GM21515 (cell line): ENCODE measurements around the gene ATP8A2.
"Not testable (repeated sequence)": the region's sequence is repeated elsewhere in the genome, so short reads cannot be mapped to it uniquely, and the experiment has no call there.

Experiments used
- ATAC-seq: cut with Tn5 transposase; IDR thresholded peaks from one replicate; pipeline ENCODE4 v1.9.1; 2021; ENCODE audit not compliant: unreplicated experiment

The ATP8A2 gene

DNA sequence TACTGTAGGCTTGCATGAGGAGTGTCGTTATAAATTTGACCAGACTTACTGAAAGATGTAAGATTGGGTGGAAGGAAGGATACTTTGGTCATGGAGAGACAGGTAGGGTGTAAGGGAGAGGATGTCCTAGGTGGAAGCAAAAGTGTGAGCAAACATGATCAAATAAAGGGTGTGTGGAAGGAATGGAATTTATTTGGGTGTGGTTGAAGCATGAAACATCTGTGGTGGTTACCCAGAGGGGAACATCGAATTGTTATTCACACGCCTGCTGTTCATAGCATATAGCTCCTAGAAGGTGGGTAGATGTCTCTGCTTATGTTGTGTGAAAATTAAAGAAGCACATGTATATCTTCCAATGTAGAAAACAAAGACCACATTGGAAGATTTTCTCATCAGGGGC, 157.7 kb downstream of the ATP8A2 start:
- ATAC-seq = no peak

DNA sequence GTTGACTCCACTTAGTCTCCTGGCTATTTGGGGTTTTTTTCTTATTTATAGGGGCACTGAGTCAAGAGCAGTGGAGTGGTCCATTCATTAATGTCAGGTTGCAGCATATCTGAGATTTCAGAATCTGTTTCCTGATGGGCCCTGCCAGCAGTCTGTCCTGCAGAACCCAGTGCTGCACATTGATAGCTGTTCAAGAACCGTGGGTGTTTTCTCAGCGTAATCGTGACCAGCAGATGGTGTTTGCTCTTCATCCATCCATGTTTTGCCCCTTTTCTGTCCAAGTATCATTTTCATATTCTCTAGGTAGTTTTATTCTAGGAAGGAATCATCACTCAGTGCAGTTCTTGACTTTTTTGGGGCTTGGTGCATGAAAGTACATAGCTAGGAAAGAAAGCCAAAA, 166.5 kb downstream of the ATP8A2 start:
- ATAC-seq = no peak

DNA sequence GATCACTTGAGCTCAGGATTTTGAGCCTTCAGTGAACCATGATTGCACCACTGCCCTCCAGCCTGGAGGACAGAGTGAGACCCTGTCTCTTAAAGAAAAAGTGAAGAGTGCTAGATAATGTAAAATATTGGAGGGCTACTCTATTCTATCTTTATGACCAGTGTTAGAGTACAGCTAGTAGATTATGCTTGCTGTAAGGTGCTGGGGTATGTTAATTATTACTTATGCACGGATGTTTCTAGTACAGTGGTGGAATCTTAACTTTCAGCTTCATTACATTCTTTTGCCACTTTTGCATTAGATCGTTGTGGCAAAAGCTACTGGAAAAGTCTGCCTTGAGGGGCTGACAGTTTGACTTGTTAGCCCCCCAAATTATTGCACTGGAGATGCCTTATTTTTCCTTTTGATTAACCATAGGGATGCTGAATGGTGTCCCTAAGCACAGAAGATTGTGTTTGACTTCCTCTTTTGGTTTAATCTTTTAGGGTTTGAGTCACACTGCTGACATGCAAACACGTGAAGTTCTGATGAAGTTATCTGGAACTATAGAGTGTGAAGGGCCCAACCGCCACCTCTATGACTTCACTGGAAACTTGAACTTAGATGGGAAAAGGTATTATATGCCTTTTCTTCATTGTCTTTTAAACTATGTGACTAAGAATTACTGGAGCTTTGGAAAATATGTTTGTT, 169.8 kb downstream of the ATP8A2 start:
- no peak for ATAC-seq

DNA sequence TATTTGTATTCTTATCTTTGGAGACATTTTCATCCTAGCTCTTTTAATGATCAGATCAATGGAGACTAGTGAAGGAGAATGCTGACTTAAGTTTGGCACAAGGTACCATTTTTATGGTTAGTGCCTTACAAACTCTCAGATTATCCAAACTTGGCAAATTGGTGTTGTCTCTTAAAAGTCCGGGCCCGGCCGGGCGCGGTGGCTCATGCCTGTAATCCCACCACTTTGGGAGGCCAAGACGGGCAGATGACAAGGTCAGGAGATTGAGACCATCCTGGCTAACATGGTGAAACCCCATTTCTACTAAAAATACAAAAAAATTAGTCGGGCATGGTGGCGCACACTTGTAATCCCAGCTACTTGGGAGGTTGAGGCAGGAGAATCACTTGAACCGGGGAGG, 177.2 kb downstream of the ATP8A2 start:
- ATAC-seq = not testable (repeated sequence)

DNA sequence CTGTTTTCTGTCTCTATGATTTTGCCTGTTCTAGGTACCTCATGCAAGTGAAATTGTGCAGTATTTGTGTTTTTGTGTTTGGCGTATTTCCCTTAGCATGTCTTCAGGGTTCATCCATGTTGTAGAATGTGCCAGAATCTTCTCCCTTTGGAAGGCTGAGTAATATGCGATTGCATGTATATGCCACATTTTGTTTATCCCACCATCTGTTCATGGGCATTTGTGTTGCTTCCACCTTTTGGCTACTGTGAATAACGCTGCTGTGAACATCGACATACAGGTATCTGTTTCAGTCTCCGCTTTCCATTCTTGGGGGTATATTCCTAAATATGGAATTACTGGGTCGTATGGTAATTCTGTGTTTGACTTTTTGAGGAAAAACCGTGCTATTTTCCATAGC, 190.0 kb downstream of the ATP8A2 start:
- no peak for ATAC-seq

DNA sequence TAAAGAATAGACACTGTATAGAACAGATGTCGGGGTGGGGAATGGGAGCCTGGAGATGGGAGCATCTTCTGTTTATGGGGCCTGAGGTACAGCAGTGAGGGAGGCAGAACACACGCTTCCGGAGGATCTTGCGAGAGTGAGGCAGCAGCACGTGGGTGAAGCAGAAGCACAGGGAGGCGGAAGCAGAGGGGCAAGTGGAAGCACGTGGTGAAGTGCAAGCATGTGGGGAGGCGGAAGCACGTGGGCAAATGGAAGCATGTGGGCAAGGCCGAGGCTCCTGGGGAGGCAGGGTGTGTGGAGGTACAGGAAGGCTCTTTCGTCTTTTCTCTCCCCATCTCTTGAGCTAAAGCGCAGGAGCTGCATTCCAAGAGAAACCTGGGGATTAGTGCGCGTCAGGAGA, 198.4 kb downstream of the ATP8A2 start:
- no peak for ATAC-seq

DNA sequence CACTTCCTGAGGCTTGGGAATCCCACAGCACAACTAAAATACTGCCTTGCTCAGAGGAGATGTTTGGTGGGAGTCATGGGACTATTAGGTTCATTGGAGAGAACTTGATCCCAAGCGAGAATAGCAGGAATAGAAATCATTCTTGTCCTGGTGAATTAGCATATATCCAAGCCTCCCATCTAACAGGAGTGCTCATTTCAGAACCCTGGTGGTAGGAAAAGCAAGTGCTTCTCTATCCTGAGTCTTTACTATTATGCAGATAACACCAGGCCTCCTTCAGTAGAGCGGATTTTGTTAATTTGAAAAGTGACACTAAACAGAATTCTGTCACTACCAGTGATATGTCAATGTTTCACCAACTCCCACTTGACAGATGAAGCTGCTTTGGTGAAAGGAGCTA, 199.5 kb downstream of the ATP8A2 start:
- ATAC-seq = no peak

DNA sequence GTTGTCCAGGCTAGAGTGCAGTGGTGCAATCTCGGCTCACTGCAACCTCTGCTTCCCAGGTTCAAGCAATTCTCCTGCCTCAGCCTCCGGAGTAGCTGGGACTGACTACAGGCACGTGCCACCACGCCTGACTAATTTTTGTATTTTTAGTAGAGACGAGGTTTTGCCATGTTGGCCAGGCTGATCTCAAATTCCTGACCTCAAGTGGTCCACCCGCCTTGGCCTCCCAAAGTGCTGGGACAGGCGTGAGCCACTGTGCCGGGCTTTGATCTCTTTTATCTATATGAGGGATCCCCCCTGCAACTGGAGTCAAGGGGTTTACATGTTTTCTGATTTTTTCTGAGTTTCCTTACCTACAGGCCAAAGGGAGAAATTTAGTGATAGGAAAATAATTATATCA, 200.4 kb downstream of the ATP8A2 start:
- not testable (repeated sequence) for ATAC-seq

DNA sequence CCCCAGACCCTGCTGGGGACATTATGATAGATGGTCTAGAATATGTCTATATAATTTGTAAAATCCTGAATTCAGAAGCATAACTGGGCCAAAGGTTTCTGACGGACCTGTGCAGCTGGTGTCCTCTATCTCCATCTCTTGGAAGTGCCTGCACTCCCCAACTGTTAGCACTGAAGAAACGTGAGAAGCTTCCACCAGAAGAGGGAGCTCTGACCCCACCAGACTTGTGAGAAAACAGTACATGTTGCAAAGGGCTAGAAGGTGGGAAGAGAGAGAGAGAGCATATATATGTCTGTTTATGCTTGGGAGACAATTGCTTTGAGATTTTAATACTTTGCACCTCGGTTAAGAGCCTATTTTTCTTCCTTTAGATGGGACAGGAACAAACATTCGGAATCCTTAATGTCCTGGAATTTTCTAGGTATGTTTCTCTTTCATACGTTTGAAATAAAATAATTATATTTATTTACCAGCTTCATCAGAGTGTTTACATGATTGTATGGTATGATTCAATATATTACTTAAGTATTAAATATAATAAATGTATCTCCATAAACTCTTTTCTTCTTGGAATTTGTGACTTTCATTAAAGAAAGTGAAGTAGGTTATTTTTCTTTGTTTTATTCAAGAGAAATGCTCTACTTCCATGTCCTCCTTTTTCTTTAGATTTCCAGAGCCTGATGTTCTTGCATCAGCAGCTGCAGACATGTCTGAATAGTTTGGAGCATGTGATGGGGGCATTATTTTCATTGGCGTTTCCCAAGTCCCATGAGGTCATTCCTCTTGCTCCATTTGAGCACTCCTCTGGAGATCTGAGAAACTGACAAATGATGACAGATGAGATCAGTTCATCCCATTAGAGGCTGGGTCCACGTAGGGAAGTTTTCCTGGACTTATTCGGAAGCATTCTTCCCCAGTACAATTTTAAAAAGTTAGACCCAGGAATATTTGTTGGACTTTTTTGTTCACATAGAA, 202.9 kb downstream of the ATP8A2 start:
- peak; percentile 67 for ATAC-seq

DNA sequence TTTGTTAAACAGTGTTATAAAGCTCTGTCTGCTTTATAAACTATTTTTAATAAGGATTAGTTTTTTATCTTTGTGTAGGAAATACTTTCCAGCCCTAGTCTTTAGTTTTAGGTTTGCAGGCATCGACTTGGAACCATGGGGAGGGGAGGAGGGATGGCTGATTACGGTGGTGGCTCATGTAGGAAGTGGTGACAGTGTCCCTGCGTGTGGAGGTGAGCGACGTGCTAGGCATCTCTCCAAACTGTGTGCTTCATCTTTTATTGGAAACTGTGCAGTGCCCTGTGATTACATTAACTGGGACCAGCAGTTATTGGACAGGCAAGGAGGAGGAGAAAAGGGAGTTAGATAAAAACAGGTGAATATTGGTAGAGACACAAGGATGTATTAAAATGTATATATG, 203.8 kb downstream of the ATP8A2 start:
- ATAC-seq = no peak

DNA sequence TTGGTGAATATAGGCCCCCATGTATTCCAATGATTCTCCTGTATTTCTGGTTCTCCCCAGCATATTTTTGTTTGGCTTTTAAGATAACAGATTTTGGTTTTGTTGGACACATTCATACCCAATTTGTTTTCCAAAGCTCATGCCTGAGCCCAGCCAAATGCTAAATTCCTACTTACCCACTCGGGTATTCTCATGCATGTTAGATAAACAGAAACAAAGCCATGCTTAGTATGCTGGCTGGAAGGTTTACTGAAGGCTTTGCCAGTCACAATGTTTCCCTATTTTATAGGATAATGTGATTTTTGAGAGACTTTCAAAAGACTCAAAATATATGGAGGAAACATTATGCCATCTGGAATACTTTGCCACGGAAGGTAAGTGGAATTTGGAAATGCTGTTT, 206.8 kb downstream of the ATP8A2 start:
- no peak for ATAC-seq

DNA sequence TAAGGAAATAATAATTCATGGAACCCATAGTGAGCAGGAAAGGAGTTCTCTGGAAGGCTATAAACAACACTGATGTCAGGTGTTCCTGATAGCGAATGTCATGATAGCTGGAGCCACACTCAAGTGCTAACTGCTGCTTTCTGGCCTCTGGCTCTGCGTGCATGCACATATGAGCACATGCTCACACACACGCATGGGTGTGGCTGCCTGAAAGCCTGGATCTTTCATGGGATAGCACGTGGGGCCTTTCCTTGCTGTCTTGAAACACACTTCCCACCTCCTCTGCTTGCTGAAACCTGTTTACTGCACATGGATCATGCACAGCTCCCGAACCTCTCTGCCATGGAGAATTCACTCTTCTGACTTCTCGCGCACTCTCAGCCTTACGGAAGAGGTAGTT, 207.4 kb downstream of the ATP8A2 start:
- ATAC-seq = no peak

DNA sequence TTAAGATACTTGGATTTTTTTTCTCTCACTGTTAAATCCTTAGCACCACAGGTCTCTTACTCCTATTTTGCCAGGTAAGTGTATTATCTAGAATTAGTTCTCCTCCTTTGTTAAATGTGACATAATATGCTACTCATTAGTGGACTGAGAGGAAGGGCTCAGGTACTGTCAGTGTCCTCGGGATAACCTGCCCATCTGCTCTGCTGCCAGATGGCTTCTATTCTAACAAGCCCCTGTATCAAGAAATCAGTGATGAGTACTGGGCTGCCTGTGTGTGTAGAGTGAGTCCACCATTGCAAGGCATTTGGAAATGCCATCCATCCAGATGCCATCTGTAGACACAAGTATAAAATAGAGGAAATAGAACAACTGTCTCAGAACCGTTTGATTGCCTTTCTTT, 209.6 kb downstream of the ATP8A2 start:
- no peak for ATAC-seq

DNA sequence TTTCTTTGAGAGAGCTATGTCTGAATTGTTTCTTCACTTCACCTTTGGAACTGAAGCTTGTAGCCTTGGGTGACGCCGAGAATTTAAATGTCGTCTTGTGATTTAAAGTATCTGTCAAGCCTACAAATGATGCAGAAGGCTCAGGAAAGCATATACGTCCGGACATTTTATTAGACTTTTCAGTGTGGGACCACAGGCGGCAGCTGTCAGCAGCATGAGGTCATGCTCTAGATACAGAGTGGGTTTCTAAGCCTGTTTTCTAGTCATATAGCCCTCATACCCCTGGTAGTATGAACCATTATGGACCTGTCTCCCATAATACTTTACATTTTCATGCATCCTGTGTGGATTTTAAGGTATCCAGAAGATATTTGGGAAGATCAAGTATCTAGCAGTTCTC, 212.3 kb downstream of the ATP8A2 start:
- no peak for ATAC-seq

DNA sequence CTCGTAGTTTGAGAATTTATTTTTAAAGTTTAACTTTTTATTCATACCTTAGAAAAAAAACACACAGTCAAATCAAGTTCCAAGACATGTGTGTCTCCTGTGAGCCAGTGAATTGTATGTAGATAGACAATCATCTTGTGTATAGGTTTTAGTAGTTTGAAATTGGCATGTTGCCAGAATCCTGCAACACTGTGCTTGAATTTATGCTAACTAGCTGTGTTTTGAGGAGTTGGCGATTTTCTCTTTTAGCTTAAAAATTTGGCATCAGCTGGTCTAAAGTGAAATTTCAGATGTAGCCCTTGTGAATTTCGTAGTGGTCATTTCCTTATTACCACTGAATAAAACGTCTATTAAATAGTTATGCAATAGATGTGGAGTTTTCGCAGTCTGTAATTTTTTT, 213.2 kb downstream of the ATP8A2 start:
- no peak for ATAC-seq

DNA sequence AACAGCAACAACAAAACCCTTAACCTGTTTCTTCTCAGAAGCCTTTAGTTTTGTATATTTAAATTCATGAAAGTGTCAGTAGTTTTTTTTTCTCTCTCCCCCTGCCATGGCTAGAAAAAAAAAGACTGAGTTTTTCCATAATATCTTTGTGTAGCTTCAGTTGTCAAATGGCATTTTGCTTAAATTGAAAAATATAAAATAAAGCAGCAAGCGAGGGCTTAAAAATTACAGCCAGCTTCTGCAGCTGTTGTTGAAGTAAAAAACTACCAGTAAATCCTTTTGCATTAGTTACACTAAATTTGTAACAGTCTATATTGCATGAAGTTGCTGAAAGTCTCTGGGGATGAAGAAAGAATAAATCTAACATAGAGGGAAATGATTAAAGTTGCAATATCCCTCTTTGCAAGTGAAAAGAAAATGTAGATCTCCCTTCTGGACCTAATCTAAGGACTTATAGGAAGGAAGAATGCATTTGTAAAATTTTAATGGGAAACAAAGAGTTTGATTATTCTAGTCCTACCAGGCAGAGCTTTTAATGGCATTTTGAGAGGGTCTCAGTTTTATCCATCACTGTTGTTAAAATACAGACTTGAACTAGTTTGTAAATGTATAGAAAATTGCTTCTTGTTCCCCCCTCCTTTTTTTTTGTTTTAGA, 215.7 kb downstream of the ATP8A2 start:
- ATAC-seq = no peak

DNA sequence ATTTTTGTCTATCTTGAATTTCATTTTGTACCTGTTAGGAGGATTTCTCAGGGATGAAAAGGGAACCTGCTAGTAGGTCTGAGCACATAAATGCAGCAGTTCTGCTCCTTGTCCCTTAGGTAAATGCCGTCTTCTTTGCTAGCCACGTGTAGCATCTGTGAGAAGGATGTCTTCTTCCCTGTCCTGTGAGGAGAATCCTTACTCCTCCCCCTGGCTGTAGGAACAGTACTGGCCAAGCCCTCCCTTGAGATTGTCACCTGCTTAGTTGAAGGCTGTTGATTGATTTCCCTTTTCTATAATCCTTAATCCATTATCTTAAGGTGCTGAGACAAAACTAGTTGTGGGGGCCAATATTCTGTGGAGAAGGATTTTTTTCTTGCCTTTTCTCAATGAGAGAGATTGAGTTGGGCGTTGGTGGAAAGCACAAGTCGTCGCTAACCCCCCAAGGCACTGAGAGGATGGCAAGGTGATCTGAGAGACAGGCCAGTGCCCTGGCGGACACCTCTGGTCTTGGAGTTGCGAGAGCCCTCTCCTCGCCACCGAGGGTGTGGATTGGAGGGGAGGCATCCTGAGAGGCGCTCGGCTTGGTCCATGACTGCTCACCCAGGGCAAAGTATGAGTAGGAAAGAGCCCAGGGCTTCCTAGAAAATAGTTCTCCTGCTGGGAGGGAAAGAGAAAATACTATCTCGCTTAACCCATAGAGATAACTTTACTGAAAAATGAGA, 216.7 kb downstream of the ATP8A2 start:
- no peak for ATAC-seq

DNA sequence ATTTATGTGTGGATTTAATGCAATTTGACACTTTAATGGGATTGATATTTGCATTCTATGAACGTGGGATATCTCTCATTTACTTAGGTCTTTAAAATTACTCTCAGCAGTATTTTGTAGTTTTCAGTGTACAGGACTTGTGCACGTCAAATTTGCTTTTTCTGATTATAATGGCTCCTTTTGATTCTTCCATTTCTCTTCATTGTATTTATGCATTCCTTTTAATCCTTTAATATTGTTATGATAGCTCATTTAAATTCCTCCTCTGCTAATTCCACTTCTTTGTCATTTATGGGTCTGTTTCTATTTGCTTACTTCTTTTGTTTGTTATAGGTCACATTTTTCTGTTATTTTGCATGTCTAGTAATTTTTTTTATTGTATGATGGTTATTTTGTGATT, 226.6 kb downstream of the ATP8A2 start:
- no peak for ATAC-seq

DNA sequence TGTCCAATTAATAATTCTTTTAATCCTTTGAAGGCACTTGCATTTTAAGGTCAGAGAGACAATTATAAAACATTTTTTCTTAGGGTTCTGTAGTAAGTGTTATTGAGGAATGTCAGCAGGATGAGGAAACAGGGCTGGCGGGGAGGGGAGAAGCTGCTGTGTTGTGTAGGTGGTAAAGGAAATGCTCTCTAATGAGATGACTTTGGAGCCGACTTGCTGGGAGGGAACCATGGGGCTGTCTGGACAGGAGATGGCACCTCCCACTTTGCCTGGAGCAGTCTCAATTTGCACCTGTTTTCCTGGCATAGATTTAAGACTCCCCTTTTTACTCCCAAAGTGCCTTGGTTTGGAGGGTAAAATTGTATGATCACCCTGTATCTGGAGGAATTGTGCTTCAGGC, 230.4 kb downstream of the ATP8A2 start:
- ATAC-seq = no peak

DNA sequence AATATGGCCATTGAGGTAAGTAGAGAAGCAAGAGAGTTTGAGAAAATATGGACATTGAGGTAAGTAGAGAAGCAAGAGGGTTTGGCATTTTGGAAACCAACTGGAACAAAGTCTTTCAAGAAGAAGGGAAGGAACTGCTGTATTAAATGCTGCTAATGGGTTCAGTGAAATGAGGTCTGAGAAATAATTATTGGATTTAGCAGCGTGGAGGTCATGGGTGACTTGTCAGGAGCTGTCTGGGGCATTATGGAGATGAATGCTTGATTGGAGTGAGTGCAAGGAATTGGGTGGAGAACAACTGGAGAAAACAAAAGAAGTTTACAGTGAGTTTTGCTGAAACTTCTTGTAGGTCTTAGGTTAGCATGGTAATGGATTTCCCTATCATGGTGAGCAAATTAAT, 232.3 kb downstream of the ATP8A2 start:
- no peak for ATAC-seq

DNA sequence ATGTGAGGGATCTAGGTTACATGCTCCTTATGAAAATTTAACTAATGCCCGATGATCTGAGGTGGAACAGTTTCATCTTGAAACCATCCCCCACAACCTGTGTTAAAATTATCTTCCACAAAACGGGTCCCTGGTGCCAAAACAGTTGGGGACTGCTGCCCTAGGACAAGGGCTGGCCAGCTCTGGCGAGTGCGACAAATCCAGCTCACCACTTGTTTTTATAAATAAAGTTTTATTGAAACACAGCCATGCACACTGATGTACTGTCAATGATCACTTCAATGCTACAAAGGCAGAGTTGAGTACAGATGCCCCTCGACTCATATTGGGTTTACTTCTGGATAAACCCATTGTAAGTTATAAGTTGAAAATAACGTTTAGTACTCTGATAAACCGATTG, 235.3 kb downstream of the ATP8A2 start:
- ATAC-seq = no peak
